ENCODE measurements around the gene ERVMER34-1.

GRCh38 chr4:52726826-52727580 is 24.2 kb downstream of the ERVMER34-1 start:
- TF ChIP-seq CTCF (conservative IDR thresholded peaks at IDR 0.05; ENCODE audit: low read length) (no peak), EZH2phosphoT487 (IDR thresholded peaks at IDR 0.05; ENCODE audit: borderline replicate concordance) (no peak)
